C4-2B (cell line): ENCODE measurements around the gene TMEM178B.

Experiments used
- CTCF ChIP-seq: fragments of 450-650 bp; conservative IDR thresholded peaks from 2 replicates; pipeline ENCODE4 v1.5.1; 2017; ENCODE audit warnings: mild to moderate bottlenecking
- ZFX ChIP-seq: fragments of 450-650 bp; IDR thresholded peaks from 2 replicates; pipeline ENCODE4 v1.6.1; 2017

DNA sequence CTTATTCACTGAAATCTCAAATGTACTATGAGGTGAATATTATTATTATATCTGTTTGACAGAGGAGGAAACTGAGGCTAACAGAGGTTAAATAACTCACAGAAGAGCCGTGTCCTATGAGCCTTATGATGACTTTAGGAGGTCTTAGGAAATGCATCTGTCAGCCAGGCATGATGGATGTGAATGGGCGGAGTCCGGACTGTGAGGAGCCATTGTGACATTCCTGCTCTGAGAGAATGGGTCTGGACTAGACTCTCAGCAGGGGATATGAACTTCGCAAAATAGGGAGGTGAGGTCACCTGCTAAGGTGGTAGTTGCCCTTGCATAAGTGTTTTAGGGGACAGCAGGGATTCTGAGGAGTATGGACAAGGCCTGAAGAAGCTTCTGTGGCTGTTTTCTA is 153.6 kb downstream of the TMEM178B start:
- TF ChIP-seq CTCF, result no peak
- no peak for TF ChIP-seq ZFX
